Measurements from ENCODE around the gene GOLGB1. TPM values are rescaled to one million over a fixed set of nuclear protein-coding genes. Genes with fewer than 3 reads are reported as not detected.
"Not testable (repeated sequence)": the region's sequence is repeated elsewhere in the genome, so short reads cannot be mapped to it uniquely, and the experiment has no call there.

GOLGB1 gene
- total RNA-seq, 1 experiment from 2014 or later = 26.0 TPM

- DNase-seq (ENCODE audit: low read depth) = no peak
Observed at GRCh38 chr3:121692010-121692699, 57.4 kb downstream of the GOLGB1 start.

GRCh38 chr3:121690777-121691405 lies 58.6 kb downstream of the GOLGB1 start:
- no peak for DNase-seq (ENCODE audit: low read depth)

DNA sequence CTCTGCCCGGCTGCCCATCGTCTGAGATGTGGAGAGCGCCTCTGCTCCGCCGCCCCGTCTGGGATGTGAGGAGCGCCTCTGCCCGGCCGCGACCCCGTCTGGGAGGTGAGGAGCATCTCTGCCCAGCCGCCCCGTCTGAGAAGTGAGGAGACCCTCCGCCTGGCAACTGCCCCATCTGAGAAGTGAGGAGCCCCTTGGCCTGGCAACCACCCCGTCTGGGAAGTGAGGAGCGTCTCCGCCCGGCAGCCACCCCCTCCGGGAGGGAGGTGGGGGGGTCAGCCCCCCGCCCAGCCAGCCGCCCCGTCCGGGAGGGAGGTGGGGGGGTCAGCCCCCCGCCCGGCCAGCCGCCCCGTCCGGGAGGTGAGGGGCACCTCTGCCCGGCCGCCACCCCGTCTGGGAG lies 60.8 kb downstream of the GOLGB1 start:
- not testable (repeated sequence) for DNase-seq (ENCODE audit: low read depth)

GRCh38 chr3:121681792-121682191 lies 67.7 kb downstream of the GOLGB1 start:
- no peak for DNase-seq (ENCODE audit: low read depth)

- no peak for DNase-seq (ENCODE audit: low read depth)
Observed at GRCh38 chr3:121677141-121677540, 72.4 kb downstream of the GOLGB1 start.

DNA sequence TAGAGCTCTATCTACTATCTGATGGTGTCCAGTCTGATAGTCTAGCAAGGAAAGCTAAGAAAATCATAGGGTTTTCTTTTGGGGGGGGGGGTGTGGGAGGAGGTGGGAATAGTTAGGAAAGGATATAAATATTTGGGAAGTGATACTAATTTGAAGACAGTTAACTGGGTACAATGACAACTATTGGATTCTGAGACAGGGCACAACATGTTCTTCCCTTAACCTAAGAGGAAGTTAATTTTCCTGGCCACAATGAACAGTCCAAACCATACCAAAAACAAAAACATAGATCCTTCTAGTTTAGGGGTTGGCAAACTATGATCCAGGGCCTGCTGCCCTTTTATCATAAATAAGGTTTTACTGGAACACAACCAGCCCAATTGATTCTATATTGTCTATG lies 78.9 kb downstream of the GOLGB1 start:
- DNase-seq (ENCODE audit: low read depth) = no peak

- DNase-seq (ENCODE audit: low read depth) = no peak
Observed at GRCh38 chr3:121667333-121667732, 82.2 kb downstream of the GOLGB1 start.

DNA sequence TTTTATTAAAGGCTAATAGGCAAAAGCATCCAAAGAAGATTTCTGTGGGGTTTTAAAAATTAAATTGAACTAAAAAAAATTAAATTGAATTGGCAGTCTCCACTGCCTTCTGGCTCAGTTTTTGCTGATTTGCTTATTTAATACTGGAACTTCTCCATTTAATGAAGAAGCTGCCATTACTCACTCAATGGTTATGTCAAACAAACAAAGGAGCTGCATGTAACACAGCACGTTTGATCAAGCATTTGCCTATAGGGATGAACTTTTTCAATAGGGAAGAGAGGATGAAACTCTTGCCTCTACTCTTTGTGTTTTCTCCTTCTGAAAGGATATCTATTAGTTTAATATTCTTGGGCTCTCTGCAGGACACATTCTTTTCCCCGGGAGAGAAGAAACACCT lies 84.1 kb downstream of the GOLGB1 start:
- DNase-seq (ENCODE audit: low read depth) = no peak

- DNase-seq (ENCODE audit: low read depth) = no peak
Observed at GRCh38 chr3:121663171-121663847, 86.2 kb downstream of the GOLGB1 start.

DNA sequence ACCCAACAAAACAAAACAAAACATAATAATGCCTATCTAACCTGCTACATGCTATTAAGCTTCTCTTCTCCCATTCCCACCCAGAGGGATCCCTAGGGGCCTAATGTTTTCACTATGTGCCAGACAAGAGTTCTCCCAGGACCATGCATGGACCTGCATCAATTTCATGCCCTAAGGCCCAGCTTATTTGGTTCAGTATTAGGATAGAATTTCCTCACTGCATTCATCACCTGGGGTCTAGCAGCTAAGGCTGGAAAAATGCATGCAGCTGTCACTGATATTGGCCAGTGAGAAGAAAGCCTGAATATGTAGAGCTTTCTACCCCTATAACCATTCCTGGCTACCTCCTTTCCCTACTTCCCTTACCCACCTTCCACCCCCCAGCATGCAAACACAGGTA lies 86.8 kb downstream of the GOLGB1 start:
- no peak for DNase-seq (ENCODE audit: low read depth)

DNA sequence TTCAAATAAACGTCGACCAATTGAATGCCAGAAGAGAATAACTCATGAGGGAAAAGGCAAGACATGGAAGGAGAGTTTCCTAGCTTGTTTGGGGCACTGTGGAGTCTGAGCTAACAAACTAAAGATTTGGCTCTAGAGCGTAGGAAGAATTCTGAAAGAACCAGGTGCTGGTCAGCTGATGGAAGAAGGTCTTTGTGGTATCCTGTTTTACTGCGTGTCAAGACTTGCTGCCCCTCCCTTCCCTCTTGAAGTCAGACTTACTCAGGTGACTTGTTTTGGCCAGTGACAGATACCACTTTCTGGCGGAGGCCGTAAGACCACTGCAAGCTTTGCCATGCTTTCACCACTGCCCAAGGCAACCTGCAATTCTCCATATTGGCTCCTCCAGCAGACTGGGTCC lies 88.2 kb downstream of the GOLGB1 start:
- DNase-seq (ENCODE audit: low read depth) = no peak

- no peak for DNase-seq (ENCODE audit: low read depth)
Observed at GRCh38 chr3:121660356-121661171, 89.0 kb downstream of the GOLGB1 start, which contains the start of gene HCLS1. Gene HCLS1, minus strand, starts transcription at chr3:121660903. Its CDS starts 2,556 bp downstream, at chr3:121658347.

DNA sequence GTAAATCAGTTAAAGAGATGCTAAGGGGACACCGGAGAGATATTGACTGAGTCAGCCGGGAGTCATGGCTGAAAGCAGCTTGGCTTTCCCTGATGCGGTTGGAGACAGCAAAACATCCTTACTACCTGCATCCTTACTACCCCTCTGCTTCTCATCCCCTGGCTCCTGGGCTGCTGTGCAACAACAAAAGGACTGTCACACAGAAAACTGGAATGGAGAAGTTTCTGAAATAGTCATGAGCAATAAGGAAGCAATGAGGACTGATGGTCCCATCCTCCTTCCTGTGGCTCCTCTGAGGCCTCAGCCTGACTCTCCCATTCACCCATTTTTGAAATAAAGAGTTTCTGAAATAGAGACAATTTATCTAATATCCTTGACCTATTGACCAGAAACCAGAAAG lies 90.0 kb downstream of the GOLGB1 start:
- DNase-seq (ENCODE audit: low read depth) = no peak

GRCh38 chr3:121658716-121659435 lies 90.7 kb downstream of the GOLGB1 start:
- DNase-seq (ENCODE audit: low read depth) = no peak

GRCh38 chr3:121654493-121655385 lies 94.8 kb downstream of the GOLGB1 start:
- no peak for DNase-seq (ENCODE audit: low read depth)

DNA sequence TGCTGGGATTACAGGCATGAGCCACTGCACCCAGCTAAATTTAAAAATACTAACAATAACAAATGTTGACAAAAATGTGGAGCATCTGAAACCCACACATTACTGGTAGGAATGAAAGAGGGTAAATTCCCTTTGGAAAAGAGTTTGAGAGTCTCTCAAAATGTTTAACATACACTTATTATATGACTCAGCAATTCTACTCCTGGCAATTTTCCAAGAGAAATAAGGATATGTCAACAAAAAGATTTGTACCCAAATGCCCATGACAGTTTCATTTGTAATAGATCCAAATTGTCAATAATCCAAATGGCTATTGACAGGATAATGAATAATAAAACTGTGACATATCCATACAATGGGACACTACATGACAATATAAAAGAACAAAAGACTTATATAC lies 97.9 kb downstream of the GOLGB1 start:
- peak; percentile 24 for DNase-seq (ENCODE audit: low read depth)

DNA sequence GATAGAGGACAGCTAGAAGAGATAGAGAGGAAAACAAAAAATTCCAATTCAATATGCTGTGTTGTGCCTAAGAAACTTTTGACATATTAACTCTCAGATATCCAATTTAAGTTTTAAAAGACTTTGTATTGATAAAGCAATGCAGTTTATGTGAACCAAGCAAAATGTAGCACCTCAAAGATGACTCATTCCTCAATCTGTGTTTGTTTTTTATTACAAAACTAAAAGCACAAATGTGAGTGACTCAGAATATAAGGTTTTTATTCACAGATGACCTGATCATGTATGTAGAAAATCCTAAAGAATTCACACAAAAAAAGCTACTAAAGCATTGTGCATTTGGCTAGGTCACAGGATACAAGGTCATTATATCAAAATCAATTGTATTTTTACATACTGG lies 99.9 kb downstream of the GOLGB1 start:
- DNase-seq (ENCODE audit: low read depth) = no peak

DNA sequence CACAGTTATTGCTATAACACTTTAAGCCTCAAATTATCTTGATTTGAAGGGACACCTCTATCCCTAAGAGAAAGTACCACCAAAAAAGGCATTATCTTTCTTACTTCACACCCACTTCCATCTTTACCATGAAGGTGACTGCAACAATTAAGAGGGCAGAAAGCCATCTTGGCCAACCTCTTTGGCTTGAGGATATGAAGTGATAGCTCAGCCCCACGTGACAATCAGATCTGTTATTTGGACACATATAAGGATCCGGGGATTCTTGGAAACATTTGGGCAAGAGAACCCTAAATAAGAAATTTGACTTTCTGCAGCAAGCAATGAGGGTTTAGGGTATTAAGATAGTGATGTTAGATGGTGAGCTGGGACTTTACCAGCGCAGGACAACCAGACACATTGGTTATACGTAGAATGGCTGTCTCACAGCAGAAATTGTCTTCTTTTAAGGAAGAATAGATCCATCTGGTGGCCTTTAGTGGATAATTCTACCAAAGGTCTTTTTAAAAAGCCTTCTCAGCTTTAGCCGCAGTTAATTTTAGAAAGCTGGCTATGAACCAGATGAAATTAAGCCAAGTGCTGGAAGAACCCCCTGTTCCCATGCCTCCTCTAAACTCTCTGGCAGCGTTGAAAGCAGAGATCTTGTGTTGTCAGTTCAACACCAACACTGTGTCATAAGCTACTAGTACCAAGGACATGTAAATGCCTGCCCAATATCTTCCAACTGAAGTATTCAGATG lies 101.2 kb downstream of the GOLGB1 start:
- DNase-seq (ENCODE audit: low read depth) = no peak

GRCh38 chr3:121645054-121645453 lies 104.5 kb downstream of the GOLGB1 start:
- DNase-seq (ENCODE audit: low read depth) = no peak

Data from RPMI7951 (cell line).